ENCODE results near the gene PLOD1.
A peak's percentile ranks its signal among the peaks of the same experiment; 100 is the strongest.

PLOD1 gene

GRCh38 chr1:11944358-11944931 is 9.9 kb downstream of the PLOD1 start:
- ATAC-seq (ENCODE audit: insufficient read depth, low read depth) (no peak), DNase-seq (no peak)
- no peak overlapping the region for H2AFZ ChIP-seq (ENCODE audit: low read depth, low read length)
- TF ChIP-seq EZH2 (IDR thresholded peaks at IDR 0.05; ENCODE audit: borderline replicate concordance, low read depth, low read length, severe bottlenecking) (no peak), CTCF (IDR thresholded peaks at IDR 0.05; ENCODE audit: borderline replicate concordance, extremely low read depth, low read length, poor library complexity, severe bottlenecking) (no peak)
- H3K36me3 ChIP-seq (ENCODE audit: insufficient read depth, low read length), result no peaks in the 10 kb centered on the region
- H3K4me1 ChIP-seq (ENCODE audit: insufficient read depth, low read length), result no peaks in the 10 kb centered on the region
- no peaks in the 10 kb centered on the region for H3K9me3 ChIP-seq (ENCODE audit: insufficient read depth, low read length, severe bottlenecking)
- no peaks in the 10 kb centered on the region for H3K79me2 ChIP-seq (ENCODE audit: insufficient read depth, low read length)
- no peaks in the 10 kb centered on the region for H4K20me1 ChIP-seq (ENCODE audit: insufficient read depth, low read length)
- H3K27me3 ChIP-seq (ENCODE audit: insufficient read depth, low read length, poor library complexity), result no peaks in the 10 kb centered on the region
- no peak overlapping the region for H3K4me3 ChIP-seq (ENCODE audit: low read depth in 1 of 2, low read length in 2 of 2)
- H3K9ac ChIP-seq (ENCODE audit: low read depth, low read length), result no peak overlapping the region
- no peak overlapping the region for H3K27ac ChIP-seq (ENCODE audit: low read length)
- H3K4me2 ChIP-seq (ENCODE audit: insufficient read depth, low read length), result no peak overlapping the region

GRCh38 chr1:11946647-11947046 is 12.1 kb downstream of the PLOD1 start:
- H3K79me2 ChIP-seq (ENCODE audit: insufficient read depth, low read length), result no peaks in the 10 kb centered on the region
- H3K9ac ChIP-seq (ENCODE audit: low read depth, low read length), result no peak overlapping the region
- H2AFZ ChIP-seq (ENCODE audit: low read depth, low read length), result no peak overlapping the region
- no peak overlapping the region for H3K4me2 ChIP-seq (ENCODE audit: insufficient read depth, low read length)
- H3K4me3 ChIP-seq (ENCODE audit: low read depth in 1 of 2, low read length in 2 of 2), result no peak overlapping the region
- no peaks in the 10 kb centered on the region for H3K9me3 ChIP-seq (ENCODE audit: insufficient read depth, low read length, severe bottlenecking)
- no peak overlapping the region for H3K27ac ChIP-seq (ENCODE audit: low read length)
- no peaks in the 10 kb centered on the region for H4K20me1 ChIP-seq (ENCODE audit: insufficient read depth, low read length)
- no peak for DNase-seq
- no peak for ATAC-seq (ENCODE audit: insufficient read depth, low read depth)
- 0 out of 2 replicates have a peak, but pooled peaks cover 12% of the 10 kb centered on the region for H3K36me3 ChIP-seq (ENCODE audit: insufficient read depth, low read length)
- no peaks in the 10 kb centered on the region for H3K27me3 ChIP-seq (ENCODE audit: insufficient read depth, low read length, poor library complexity)
- no peak for TF ChIP-seq CTCF (IDR thresholded peaks at IDR 0.05; ENCODE audit: borderline replicate concordance, extremely low read depth, low read length, poor library complexity, severe bottlenecking)
- TF ChIP-seq EZH2 (IDR thresholded peaks at IDR 0.05; ENCODE audit: borderline replicate concordance, low read depth, low read length, severe bottlenecking), result no peak
- H3K4me1 ChIP-seq (ENCODE audit: insufficient read depth, low read length), result no peaks in the 10 kb centered on the region

- H3K9ac ChIP-seq (ENCODE audit: low read depth, low read length), result no peak overlapping the region
- DNase-seq, result peak; percentile 43
- no peak overlapping the region for H3K4me2 ChIP-seq (ENCODE audit: insufficient read depth, low read length)
- TF ChIP-seq EZH2 (IDR thresholded peaks at IDR 0.05; ENCODE audit: borderline replicate concordance, low read depth, low read length, severe bottlenecking), result no peak
- TF ChIP-seq CTCF (IDR thresholded peaks at IDR 0.05; ENCODE audit: borderline replicate concordance, extremely low read depth, low read length, poor library complexity, severe bottlenecking), result no peak
- no peaks in the 10 kb centered on the region for H3K4me1 ChIP-seq (ENCODE audit: insufficient read depth, low read length)
- 0 out of 2 replicates have a peak, but pooled peaks cover 12% of the 10 kb centered on the region for H3K36me3 ChIP-seq (ENCODE audit: insufficient read depth, low read length)
- H4K20me1 ChIP-seq (ENCODE audit: insufficient read depth, low read length), result no peaks in the 10 kb centered on the region
- H3K4me3 ChIP-seq (ENCODE audit: low read depth in 1 of 2, low read length in 2 of 2), result no peak overlapping the region
- H3K27me3 ChIP-seq (ENCODE audit: insufficient read depth, low read length, poor library complexity), result no peaks in the 10 kb centered on the region
- H3K27ac ChIP-seq (ENCODE audit: low read length), result no peak overlapping the region
- no peaks in the 10 kb centered on the region for H3K79me2 ChIP-seq (ENCODE audit: insufficient read depth, low read length)
- H3K9me3 ChIP-seq (ENCODE audit: insufficient read depth, low read length, severe bottlenecking), result no peaks in the 10 kb centered on the region
- no peak overlapping the region for H2AFZ ChIP-seq (ENCODE audit: low read depth, low read length)
- peak; percentile 48; the same call in 1 of the 3 replicates for ATAC-seq (ENCODE audit: insufficient read depth, low read depth)
These were observed 14.4 kb downstream of the PLOD1 start for GRCh38 chr1:11948822-11949458.

All from DND-41 (cell line).